Fibroblast of lung (primary cell): ENCODE measurements around the gene CDCA7L. TPM values are rescaled to one million over a fixed set of nuclear protein-coding genes. Genes with fewer than 3 reads are reported as not detected.

Source experiments
- DNase-seq, 2 donors: peaks; one replicate each; pipeline versions ENCODE4 v3.0.0 to v3.0.0-alpha.2; 2010; ENCODE audit warnings: low read depth in 2 of 2
- H2AFZ ChIP-seq: 2 replicates; pipeline ENCODE4 v1.5.1; 2012; ENCODE audit warnings: low read length, control low read depth, inconsistent platforms
- H3K27ac ChIP-seq: 2 replicates; pipeline ENCODE4 v1.5.1; 2011; ENCODE audit warnings: low read length, control low read depth; ENCODE audit not compliant: insufficient read depth
- H3K27me3 ChIP-seq: 2 replicates; pipeline ENCODE4 v1.5.1; 2011; ENCODE audit warnings: mild to moderate bottlenecking, low read length; ENCODE audit not compliant: control insufficient read depth, insufficient read depth
- H3K36me3 ChIP-seq: 2 replicates; pipeline ENCODE4 v1.5.1; 2011; ENCODE audit warnings: low read length; ENCODE audit not compliant: control insufficient read depth, insufficient read depth
- H3K4me1 ChIP-seq: 2 replicates; pipeline ENCODE4 v1.5.1; 2011; ENCODE audit warnings: low read length; ENCODE audit not compliant: control insufficient read depth, insufficient read depth; ENCODE audit errors: extremely low read depth
- H3K4me2 ChIP-seq: 2 replicates; pipeline ENCODE4 v1.5.1; 2011; ENCODE audit warnings: low read length, control low read depth; ENCODE audit not compliant: insufficient read depth; ENCODE audit errors: extremely low read depth
- H3K4me3 ChIP-seq, 4 experiments: fragments of 200-600 bp in 1 of 4; sonication (generic) in 1 of 4; replicated peaks in 1 of 4; 2 replicates each; pipeline ENCODE4 v1.5.1; 2011 to 2016; ENCODE audit warnings: low read length in 4 of 4, low read depth in 3 of 4, mild to moderate bottlenecking in 3 of 4, control low read depth in 2 of 4, inconsistent platforms in 1 of 4, mixed read lengths in 1 of 4; ENCODE audit not compliant: insufficient read depth in 1 of 4; ENCODE audit errors: control extremely low read depth in 1 of 4
- H3K79me2 ChIP-seq: 2 replicates; pipeline ENCODE4 v1.5.1; 2012; ENCODE audit warnings: mild to moderate bottlenecking, low read length, inconsistent platforms; ENCODE audit not compliant: control insufficient read depth, insufficient read depth
- H3K9ac ChIP-seq: 2 replicates; pipeline ENCODE4 v1.5.1; 2011; ENCODE audit warnings: mild to moderate bottlenecking, low read length, control low read depth; ENCODE audit not compliant: insufficient read depth
- H3K9me3 ChIP-seq: 2 replicates; pipeline ENCODE4 v1.5.1; 2012; ENCODE audit warnings: low read depth, low read length; ENCODE audit not compliant: control insufficient read depth, insufficient read depth
- H4K20me1 ChIP-seq: 2 replicates; pipeline ENCODE4 v1.5.1; 2011; ENCODE audit warnings: low read length; ENCODE audit not compliant: control insufficient read depth, insufficient read depth; ENCODE audit errors: extremely low read depth
- CTCF ChIP-seq, 2 donors: IDR thresholded peaks in 1 of 2; conservative IDR thresholded peaks in 1 of 2; 1 replicate in 1 of 2; 2 replicates in 1 of 2; pipeline ENCODE4 v1.5.1; 2011 to 2012; ENCODE audit warnings: low read length in 2 of 2, control low read depth in 1 of 2, inconsistent platforms in 1 of 2, low read depth in 1 of 2, mild to moderate bottlenecking in 1 of 2
- EZH2 ChIP-seq: IDR thresholded peaks from 2 replicates; pipeline ENCODE4 v1.5.1; 2012; ENCODE audit warnings: low read length, control low read depth, mild to moderate bottlenecking; ENCODE audit errors: missing control alignments
- polyA plus RNA-seq, 2 donors: library from polyadenylated mRNA; depleted of rRNA in 1 of 2; stranded (reverse) in 1 of 2; unstranded in 1 of 2; fragments of >200 nt; gene quantifications; 2 replicates each; pipeline ENCODE4 v1.2.1, GENCODE V29; 2011 to 2012; ENCODE audit warnings: missing spikeins in 1 of 2
- total RNA-seq: library from RNA; depleted of rRNA; stranded (reverse); fragments of >200 nt; gene quantifications from 2 replicates; pipeline ENCODE4 v1.2.1, GENCODE V29; 2014

Gene CDCA7L
- total and polyA plus RNA-seq, 2 donors (not counting 1 experiment from before 2014, with no cell fraction given): 25.3 to 29.1 TPM

- Histone ChIP-seq H3K79me2 (peaks cover 10% of the 10 kb centered on the region), H2AFZ (peak overlapping the region; percentile 95), H3K36me3 (no peaks in the 10 kb centered on the region), H3K27ac (peak overlapping the region; percentile 92), H3K9me3 (no peaks in the 10 kb centered on the region), H3K4me3 (peak overlapping the region; percentile 77 to 86 (median 83)), H3K4me1 (peaks cover 2% of the 10 kb centered on the region), H4K20me1 (no peaks in the 10 kb centered on the region), H3K27me3 (no peaks in the 10 kb centered on the region), H3K4me2 (peak overlapping the region; percentile 55), H3K9ac (peak overlapping the region; percentile 96)
- TF ChIP-seq EZH2 (no peak), CTCF (conservative IDR thresholded peaks at IDR 0.05 in 1 of 2, IDR thresholded peaks at IDR 0.05 in 1 of 2; ENCODE audit: low read depth in 1 of 2, low read length in 2 of 2) (no peak)
- peak; percentile 17 to 58 for DNase-seq
Measured at GRCh38 chr7:21944616-21945453, 864 bp downstream of the CDCA7L start.

GRCh38 chr7:21943436-21943835 lies 2.3 kb downstream of the CDCA7L start:
- H3K4me3 ChIP-seq: no peak overlapping the region
- peaks cover 2% of the 10 kb centered on the region for H3K4me1 ChIP-seq
- H3K79me2 ChIP-seq: peaks cover 10% of the 10 kb centered on the region
- H3K27ac ChIP-seq: no peak overlapping the region
- peak overlapping the region; percentile 18 for H3K4me2 ChIP-seq
- H3K36me3 ChIP-seq: no peaks in the 10 kb centered on the region
- DNase-seq: no peak
- no peaks in the 10 kb centered on the region for H3K27me3 ChIP-seq
- no peak for TF ChIP-seq EZH2
- no peak for TF ChIP-seq CTCF (conservative IDR thresholded peaks at IDR 0.05 in 1 of 2, IDR thresholded peaks at IDR 0.05 in 1 of 2; ENCODE audit: low read depth in 1 of 2, low read length in 2 of 2)
- H3K9ac ChIP-seq: no peak overlapping the region
- no peaks in the 10 kb centered on the region for H3K9me3 ChIP-seq
- H4K20me1 ChIP-seq: no peaks in the 10 kb centered on the region
- no peak overlapping the region for H2AFZ ChIP-seq

- H3K36me3 ChIP-seq: no peaks in the 10 kb centered on the region
- H3K4me3 ChIP-seq: no peak overlapping the region
- no peak for DNase-seq
- H2AFZ ChIP-seq: no peak overlapping the region
- no peaks in the 10 kb centered on the region for H3K27me3 ChIP-seq
- peaks cover 10% of the 10 kb centered on the region for H3K79me2 ChIP-seq
- H3K9ac ChIP-seq: no peak overlapping the region
- H4K20me1 ChIP-seq: no peaks in the 10 kb centered on the region
- H3K4me2 ChIP-seq: peak overlapping the region; percentile 18
- peaks cover 2% of the 10 kb centered on the region for H3K4me1 ChIP-seq
- no peaks in the 10 kb centered on the region for H3K9me3 ChIP-seq
- peak overlapping the region; percentile 16 for H3K27ac ChIP-seq
- TF ChIP-seq CTCF (conservative IDR thresholded peaks at IDR 0.05 in 1 of 2, IDR thresholded peaks at IDR 0.05 in 1 of 2; ENCODE audit: low read depth in 1 of 2, low read length in 2 of 2): no peak
- no peak for TF ChIP-seq EZH2
Measured at GRCh38 chr7:21942955-21943354, 2.7 kb downstream of the CDCA7L start.
